ENCODE measurements around the gene IFNLR1.

DNA sequence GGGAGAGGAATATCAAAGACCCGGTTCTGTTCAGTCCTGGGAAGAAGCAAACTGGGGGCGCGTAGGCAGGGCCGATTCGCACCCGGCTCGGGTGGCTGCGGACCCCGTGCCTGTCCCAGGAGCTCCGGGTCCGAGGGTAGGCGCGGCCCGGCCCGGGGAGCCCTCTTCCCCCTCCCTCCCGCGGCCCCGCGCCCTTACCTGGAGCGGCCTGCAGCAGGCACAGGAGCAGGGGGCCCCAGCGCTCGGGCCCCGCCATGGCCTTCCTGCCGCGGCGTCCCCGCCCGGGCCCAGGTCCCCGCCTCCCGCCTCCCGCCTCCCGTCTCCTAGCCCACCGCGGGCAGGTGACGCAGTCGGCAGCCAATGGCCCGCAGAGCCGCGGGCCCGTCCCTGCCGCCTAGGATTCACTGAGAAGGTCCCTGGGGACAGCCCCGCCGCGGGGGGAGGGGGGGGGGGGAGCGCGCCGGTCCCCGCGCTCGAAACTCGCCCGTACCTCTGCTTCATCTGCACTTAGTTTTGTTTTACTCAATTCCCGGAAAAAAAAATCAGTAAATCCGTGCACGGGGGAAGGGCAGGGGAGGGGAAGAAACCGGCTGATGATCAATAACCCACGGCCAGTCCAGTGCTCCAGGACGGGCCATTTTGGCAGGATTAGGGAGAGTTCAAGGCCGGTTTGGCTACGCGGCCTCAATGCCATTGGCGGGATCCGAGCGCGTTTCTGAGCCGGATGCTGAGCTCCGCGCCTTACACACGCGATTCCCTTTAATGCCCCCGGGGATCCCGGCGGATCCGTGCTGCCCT lies at the start of gene IFNLR1:
- TF ChIP-seq, protein P1, sequence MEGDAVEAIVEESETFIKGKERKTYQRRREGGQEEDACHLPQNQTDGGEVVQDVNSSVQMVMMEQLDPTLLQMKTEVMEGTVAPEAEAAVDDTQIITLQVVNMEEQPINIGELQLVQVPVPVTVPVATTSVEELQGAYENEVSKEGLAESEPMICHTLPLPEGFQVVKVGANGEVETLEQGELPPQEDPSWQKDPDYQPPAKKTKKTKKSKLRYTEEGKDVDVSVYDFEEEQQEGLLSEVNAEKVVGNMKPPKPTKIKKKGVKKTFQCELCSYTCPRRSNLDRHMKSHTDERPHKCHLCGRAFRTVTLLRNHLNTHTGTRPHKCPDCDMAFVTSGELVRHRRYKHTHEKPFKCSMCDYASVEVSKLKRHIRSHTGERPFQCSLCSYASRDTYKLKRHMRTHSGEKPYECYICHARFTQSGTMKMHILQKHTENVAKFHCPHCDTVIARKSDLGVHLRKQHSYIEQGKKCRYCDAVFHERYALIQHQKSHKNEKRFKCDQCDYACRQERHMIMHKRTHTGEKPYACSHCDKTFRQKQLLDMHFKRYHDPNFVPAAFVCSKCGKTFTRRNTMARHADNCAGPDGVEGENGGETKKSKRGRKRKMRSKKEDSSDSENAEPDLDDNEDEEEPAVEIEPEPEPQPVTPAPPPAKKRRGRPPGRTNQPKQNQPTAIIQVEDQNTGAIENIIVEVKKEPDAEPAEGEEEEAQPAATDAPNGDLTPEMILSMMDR (conservative IDR thresholded peaks at IDR 0.05 in 1 of 2, IDR thresholded peaks at IDR 0.05 in 1 of 2; ENCODE audit: low read depth in 1 of 2, low read length in 2 of 2) = no peak
- TF ChIP-seq EZH2 (IDR thresholded peaks at IDR 0.05; ENCODE audit: low read length, missing control alignments) = no peak

All from fibroblast of lung (primary cell).